HG02840 (cell line): ENCODE results near the gene XKR3.
"Not testable (repeated sequence)": the region's sequence is repeated elsewhere in the genome, so short reads cannot be mapped to it uniquely, and the experiment has no call there.

Source experiments
- ATAC-seq: cut with Tn5 transposase; IDR thresholded peaks from one replicate; pipeline ENCODE4 v1.9.1; 2021; ENCODE audit warnings: mild to moderate bottlenecking, moderate library complexity, moderate number of reproducible peaks; ENCODE audit not compliant: unreplicated experiment, low FRiP score

Gene XKR3

DNA sequence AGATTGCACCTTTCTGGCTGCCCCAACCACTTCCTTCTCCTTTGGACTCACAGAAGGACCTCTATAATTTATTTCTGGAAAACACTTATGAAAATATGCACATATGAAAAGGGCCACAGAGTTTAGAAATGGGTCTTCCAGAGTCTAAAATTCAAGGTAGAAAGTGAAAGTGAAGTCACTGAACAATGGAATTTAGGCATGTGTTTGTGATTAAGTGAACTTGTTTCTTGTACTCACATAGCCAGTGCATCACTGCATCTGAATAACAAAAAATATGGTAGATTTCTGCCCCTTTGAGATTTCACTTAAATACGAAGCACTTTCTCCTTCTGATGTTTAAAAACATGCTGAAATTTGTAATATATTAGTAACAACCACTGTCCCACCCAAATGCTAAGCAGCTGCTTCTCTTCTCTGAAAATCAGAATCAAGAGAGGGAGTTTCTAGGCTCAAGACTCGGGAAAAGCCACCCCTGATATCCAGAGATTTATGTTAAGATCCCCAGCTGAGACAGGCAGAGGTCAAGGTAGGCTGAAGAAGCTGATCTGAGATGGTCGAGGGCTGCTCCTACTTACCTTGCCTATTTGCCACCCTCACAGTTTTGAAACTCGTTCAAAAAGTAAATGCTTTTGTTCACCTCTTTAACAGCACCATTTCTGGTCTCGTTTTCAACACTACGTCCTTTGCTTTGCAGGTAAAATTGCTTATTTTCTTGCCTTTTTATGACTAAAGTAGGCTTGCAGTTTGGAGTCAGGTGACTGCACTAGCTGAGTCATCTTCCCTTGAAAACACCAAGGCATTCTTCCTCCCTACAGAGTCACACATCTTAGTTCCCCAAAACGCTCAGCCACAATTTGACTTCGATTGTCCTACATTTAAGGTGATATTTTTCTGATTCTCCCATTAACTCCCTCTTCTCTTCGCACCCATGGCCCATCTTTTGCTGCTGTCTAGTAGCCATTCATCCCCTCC, at the start of gene XKR3:
TSS of gene XKR3 (minus strand) at position 696 of the 972 bp plus-strand sequence. CDS start 17,338 bp downstream, outside the sequence.
- no peak for ATAC-seq

GRCh38 chr22:16869640-16870039, 44.4 kb upstream of the XKR3 start:
- ATAC-seq, result not testable (repeated sequence)

DNA sequence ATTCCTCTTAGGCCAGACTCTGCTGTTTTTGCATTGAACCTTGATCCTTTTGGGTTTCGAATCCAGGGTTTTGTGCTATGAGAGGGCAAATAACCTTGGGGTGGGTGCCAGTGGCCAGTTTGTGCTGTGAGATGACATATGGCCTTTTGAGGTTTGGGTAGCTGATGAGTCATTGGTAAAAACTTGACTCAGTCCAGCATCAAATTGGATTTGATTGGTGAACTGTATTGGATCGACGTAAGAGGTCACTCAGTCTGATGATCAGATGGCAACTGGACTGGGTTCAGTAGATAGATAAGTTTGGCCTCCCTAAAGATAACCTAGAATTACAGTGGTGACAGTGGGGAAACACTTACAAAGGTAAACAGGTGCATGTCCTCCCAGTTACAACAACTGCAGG, 41.0 kb upstream of the XKR3 start:
- no peak for ATAC-seq

DNA sequence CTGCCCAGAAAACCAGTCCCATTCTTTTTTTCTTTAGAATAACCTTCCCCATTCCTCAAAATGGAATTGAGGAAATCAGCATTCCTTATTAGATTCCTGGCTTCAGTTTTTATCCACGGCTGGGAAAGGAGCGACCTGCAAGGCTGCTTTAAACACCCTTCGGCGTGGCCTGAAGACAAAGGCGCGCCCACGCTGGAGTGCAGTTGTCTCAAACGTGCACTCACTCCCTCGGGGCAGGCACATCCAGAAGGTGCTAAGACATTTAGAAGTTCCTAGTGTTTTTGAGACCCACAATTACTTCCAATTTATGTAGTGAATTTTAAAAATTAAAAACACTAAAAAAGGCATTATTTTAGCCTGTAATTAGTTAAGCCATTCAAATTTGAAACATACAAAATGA, 31.6 kb upstream of the XKR3 start:
- not testable (repeated sequence) for ATAC-seq

GRCh38 chr22:16854631-16855030, 29.4 kb upstream of the XKR3 start:
- no peak for ATAC-seq

DNA sequence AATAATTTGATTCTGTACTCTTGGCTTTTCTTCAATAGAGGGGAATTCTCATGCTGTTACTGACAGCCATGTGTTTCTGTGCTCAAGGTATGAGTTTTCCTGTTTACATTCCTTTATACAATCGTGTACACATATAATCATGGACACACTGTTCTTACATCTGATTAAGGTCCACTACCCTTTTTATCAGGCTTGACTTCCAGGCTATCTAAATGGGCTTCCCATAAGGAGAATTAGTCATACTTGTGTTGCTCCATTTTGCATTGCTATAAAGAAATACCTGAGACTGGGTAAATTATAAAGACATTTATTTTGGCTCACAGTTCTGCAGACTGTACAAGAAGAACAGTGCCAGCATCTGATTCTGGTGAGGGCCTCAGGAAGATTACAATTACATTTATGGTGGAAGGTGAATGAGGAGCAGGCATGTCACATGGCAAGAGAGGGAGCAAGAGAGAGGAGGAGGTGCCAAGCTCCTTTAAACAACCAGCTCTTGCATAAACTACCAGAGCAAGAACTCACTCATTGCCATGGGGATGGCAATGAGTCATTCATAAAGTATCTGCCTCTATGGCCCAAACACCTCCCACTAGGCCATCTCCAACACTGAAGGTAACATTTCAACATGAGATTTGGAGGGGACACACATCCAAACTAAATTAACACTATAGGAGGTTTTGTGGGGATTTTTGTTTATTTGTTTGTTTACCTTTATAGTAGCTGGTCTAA, 26.2 kb upstream of the XKR3 start:
- ATAC-seq, result not testable (repeated sequence)

DNA sequence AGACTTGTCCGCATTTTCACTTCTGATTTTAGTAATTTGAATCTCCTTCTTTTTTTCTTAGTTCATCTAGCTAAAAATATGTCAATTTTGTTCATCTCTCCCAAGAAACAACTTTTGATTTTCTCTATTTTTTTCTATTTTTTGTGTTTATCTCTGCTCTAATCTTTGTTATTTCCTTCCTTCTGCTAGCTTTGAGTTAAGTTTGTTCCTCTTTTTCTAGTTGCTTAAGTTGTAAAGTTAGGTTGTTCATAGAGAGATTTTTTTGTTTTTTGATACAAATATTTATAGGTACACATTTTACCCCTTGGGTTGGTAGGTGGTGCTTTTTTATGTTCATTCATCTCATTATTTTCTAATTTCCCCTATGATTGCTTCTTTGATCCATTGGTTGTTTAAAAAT, 22.1 kb upstream of the XKR3 start:
- no peak for ATAC-seq

- no peak for ATAC-seq
Observed at GRCh38 chr22:16845881-16846280, 20.7 kb upstream of the XKR3 start.

GRCh38 chr22:16845465-16845864, 20.3 kb upstream of the XKR3 start:
- no peak for ATAC-seq

GRCh38 chr22:16844529-16844928, 19.3 kb upstream of the XKR3 start:
- no peak for ATAC-seq

- ATAC-seq, result no peak
Observed at GRCh38 chr22:16838073-16838472, 12.9 kb upstream of the XKR3 start.

DNA sequence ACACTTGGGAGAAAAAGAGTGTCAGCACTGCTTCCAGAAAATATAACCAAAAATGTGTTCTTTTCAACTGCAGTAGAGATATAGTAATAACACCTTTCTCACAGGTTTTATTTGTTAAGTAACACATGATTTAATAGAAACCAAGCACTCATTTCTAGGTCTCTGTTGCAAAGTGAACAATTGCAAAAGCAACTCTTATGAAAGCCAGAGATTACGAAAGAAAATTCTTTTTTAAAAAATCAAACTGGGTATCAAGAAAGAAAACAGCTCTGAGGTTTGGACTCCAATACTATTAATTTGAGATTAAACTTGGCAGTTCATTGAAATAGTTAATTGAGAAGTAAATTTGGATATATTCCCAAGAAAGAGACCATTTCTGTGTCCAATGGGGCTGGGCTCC, 9.8 kb upstream of the XKR3 start:
- ATAC-seq, result no peak

DNA sequence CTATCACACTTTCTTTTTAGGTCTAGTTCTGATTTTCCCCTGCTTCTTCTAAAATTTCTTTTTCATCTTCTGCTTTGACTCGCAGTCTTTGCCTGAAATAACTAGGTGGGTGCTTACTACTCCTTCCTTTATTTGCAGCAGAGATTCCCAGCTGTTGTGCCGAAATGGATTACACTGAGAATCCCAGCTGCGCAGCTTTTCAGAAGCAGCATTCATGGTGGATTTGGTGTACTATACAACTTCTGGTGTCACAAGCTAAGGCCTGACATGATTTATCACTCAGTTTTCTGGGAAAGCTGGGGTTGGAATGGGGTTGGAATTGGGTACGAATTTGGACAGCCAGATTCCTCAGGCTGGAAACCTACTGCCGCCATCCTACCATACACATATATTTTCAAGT, 6.0 kb upstream of the XKR3 start:
- no peak for ATAC-seq

- no peak for ATAC-seq
Observed at GRCh38 chr22:16829985-16830384, 4.8 kb upstream of the XKR3 start.

- ATAC-seq, result no peak
Observed at GRCh38 chr22:16828876-16829275, 3.7 kb upstream of the XKR3 start.

- ATAC-seq, result no peak
Observed at GRCh38 chr22:16827506-16827905, 2.3 kb upstream of the XKR3 start.

DNA sequence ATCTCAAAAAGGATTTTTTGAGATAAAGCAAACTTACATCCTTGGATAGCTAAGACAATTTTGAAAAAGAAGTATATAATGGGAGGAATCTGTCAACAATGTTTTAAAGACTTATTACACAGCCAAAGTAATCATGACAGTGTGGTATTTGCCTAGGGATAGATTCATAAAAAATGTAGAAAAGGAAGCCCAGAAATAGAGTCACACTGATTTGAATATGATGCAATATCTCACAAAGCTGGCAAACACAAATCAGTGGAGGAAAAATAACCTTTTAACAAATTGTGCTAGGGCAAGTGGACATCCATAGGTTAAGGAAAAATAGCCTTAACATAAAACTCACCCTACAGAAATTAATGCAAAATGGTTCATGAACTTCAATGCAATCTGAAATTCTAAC, 6.0 kb downstream of the XKR3 start:
- no peak for ATAC-seq

- no peak for ATAC-seq
Observed at GRCh38 chr22:16818538-16818937, 6.7 kb downstream of the XKR3 start.

- no peak for ATAC-seq
Observed at GRCh38 chr22:16815073-16815472, 10.1 kb downstream of the XKR3 start.

- ATAC-seq, result no peak
Observed at GRCh38 chr22:16810188-16810802, 14.9 kb downstream of the XKR3 start.

DNA sequence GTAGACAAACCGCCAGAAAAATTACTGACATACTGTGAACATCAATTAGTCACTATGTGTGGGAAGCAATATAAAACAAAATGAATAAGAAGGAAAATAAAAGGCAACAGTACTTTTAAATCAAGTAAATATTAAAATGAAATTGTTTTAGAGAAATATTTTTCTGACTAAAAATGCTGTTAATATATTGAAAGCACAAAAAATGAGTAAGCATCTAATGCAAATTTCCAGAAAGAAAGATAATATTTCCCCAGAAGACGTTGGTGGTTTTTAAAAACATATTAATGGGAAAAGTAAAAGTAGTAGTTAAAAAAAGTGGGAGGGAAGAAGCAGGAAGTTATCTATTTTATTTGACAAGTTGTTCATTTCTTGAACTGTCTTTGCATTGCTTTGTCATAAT, 16.5 kb downstream of the XKR3 start:
- no peak for ATAC-seq
